ENCODE results near the gene CCR6.

- TF ChIP-seq CTCF (IDR thresholded peaks at IDR 0.05) (no peak), POLR2AphosphoS5 (IDR thresholded peaks at IDR 0.05) (no peak), POLR2A (IDR thresholded peaks at IDR 0.05) (no peak), EP300 (IDR thresholded peaks at IDR 0.05) (no peak)
These were observed 28.8 kb downstream of the CCR6 start for GRCh38 chr6:167151648-167152047.

All from upper lobe of left lung (tissue), 4 donors.